A549 treated with Mapracorat at 1 μM for 4 hours (cell line): ENCODE results near the gene HLA-DOB. TPM values are rescaled to one million over a fixed set of nuclear protein-coding genes. Genes with fewer than 3 reads are reported as not detected.

Source experiments
- total RNA-seq: library from RNA; stranded (reverse); fragments of 200-300 nt; extraction: Qiagen RNA extraction; gene quantifications from 5 replicates; pipeline ENCODE4 v1.2.3, GENCODE V29; 2022

HLA-DOB gene
- 0.11 to 0.20 TPM in 2 of 5 replicates, not detected in the others for total RNA-seq

DNA sequence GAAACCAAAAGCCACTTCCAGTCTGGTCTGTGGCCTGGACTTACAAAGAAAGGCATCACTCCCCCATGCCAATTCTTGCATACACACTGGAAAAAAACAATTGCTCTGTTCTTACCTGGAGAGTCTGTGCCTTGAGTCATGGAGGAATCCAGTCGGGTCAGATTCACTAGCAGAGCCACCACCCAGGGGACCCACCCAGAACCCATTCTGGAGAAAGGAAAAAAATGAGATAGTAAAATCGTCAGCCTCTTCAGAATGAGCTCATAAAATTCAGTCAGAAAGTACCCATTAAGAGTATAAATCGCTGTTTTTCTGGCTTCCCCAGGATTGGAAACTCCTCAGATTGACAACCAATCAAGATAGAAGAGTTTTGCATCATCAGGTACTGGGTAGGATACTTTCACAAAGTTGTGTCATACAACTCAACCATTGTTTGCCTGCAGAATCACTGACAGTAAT lies at the start of gene HLA-DOB:
Gene HLA-DOB, minus strand, starts transcription at position 257 of the 459 bp plus-strand sequence. Its CDS starts 51 bp downstream, at position 206.

DNA sequence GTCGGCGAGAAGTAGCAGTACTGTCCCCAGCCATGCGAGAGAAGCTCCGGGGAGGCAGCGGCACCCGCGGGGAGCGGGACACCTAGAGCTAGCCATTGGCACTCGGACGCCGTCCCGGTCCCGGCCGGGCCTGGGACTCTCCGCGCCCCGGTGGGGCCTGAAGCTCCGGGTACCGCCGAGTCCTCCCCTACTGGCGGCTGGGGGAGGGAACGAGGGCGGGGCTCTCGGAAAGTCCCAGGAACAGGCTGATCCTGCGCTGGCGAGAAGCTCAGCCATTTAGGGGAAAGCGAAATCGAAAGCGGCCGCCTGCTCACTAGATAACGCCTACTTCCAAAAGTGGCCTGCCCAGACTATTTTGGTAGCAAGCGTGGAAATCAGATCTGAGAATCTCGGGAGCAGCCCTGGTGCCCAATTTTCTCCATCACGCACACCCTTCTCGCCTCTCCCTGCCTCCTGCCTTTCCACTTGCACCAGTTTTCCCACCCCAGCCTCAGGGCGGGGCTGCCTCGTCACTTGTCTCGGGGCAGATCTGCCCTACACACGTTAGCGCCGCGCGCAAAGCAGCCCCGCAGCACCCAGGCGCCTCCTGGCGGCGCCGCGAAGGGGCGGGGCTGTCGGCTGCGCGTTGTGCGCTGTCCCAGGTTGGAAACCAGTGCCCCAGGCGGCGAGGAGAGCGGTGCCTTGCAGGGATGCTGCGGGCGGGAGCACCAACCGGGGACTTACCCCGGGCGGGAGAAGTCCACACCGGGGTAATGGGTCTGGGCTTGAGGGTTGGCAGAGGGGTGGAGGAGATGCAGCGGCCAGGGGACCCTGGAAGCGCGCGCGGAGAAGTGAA lies 37.0 kb upstream of the HLA-DOB start, which contains the start of the genes PSMB9 and TAP1:
Gene PSMB9, plus strand, starts transcription at position 652 of the 835 bp plus-strand sequence. Its CDS starts 38 bp downstream, at position 690.
Gene TAP1, minus strand, starts transcription at position 164 of the 835 bp plus-strand sequence. Its CDS starts 68 bp downstream, at position 96.

DNA sequence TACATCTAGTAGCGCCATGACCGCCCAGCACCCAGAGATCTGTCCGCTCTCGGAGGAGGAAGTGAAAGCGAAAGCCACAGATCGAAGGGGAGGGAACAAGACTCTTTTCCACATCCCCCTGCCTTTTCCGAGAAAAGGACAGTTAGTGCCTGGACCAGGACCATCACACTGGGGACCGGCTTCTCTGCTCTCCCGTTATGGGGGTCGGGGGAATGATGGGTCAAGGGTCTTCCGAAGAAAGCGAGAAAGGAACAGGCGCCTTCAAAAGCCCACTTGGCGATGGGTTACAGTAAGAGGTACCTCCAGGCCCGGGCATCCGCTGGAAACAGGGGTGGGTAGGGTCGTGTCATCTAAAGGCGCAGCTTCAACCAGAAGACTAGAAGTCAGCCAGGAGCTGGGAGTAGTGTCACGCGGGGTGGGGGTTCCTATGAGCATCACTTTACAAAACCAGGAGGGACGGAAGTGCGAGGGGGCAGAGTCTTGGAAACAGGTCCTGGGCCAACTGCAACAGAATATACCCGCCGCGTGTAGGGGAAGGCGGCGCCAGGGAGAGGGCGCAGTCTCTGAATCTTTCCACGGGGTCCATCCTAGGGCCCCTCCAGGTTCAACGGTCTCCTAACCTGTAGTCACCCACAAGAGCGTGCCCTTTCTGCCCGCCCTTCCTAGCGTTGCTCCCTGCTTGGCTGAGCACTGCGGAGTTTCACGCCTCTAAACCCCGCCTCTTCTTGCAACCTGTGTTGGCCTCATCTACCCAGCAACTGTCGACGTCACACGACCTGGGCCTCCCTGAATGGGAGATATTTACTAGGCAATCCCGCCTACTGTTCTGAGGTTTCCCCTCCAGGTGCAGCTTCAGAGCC lies 27.4 kb upstream of the HLA-DOB start, which contains the start of gene PSMB8:
Gene PSMB8, minus strand, starts transcription at position 69 of the 860 bp plus-strand sequence. Its CDS starts 51 bp downstream, at position 18.

DNA sequence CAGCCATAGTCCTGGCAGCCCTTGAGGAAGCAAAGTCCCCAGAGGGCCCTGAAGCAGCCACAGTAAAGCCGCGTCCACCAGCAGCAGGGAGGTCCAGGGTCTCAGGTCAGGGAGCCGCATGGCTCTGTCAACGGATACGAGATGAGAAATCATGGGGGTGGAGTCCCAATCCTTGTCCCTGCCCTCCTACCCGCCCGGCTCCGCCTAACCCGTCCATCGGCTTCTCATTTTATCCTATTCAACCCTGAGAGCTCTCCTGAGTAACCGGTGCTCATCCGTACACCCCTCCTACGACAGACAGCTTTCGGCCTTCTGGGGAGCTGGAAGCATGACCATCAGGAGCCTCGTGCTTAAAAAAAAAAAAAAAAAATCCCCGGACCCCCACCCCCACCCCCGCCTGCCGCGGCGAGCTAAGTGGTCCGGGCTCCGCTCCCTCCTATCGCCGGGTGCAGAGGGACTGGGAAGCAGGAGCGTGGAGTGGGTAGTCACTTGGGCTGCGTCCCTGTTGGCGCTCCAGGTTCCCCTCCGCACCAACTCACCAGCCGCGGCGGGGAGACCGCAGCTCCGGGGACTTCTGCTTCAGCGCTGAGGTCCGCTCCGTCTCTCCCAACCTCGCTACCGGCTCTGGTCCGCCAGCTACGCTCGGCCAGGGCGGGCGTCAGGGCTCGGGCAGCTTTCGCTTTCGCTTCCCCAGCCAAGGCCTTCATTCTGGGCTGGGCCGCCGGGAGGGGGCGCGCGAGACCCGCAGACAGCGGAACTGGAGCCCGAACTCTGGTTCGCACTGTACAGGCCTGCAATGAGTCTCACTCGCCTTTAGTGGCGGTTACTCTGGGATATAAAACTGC lies 21.5 kb upstream of the HLA-DOB start, which contains the start of gene TAP2:
Gene TAP2, minus strand, starts transcription at position 626 of the 845 bp plus-strand sequence. Its CDS starts 506 bp downstream, at position 120.

DNA sequence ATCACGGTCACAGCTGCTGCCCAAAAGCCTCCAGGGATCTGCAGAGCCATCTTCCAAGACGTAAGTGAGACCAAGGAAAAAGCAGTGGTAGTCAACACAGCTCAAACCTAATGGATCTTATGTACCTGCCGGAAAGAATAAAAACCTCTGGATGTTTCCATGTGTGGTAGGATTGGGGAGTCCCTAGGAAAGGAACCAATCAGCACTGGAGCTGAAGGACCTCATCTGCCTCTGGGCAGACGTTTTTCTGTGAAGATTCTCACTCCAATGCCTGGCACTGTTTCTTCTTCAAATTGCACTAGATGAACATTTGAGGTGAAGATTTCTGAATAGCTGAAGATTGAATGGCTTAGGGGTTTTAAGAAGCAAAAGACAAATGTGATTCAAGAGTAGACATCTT lies 53.4 kb downstream of the HLA-DOB start, which contains the start of gene HLA-DQB2:
Gene HLA-DQB2, minus strand, starts transcription at position 112 of the 400 bp plus-strand sequence. Its CDS starts 62 bp downstream, at position 50.

Other genes starting within 250 kb of the HLA-DOB start
- 0.11 TPM in 1 of 5 replicates, not detected in the others for gene HLA-DRB1, start 227.2 kb downstream of the HLA-DOB start, total RNA-seq
- gene HLA-DQA1, start 179.6 kb downstream of the HLA-DOB start, total RNA-seq, result not detected in 5 replicates
- not detected in 5 replicates for gene HLA-DQB1, start 150.3 kb downstream of the HLA-DOB start, total RNA-seq
- not detected in 5 replicates for gene HLA-DQA2, start 75.6 kb downstream of the HLA-DOB start, total RNA-seq
- gene HLA-DQB2, start 53.5 kb downstream of the HLA-DOB start, total RNA-seq, result not detected in 5 replicates
- gene TAP2, start 21.7 kb upstream of the HLA-DOB start, total RNA-seq, result 13.3 to 25.1 TPM (median 16.8 TPM) in 5 replicates
- 17.9 to 21.8 TPM (median 20.1 TPM) in 5 replicates for gene PSMB8, start 27.0 kb upstream of the HLA-DOB start, total RNA-seq
- gene TAP1, start 36.7 kb upstream of the HLA-DOB start, total RNA-seq, result 33.5 to 40.6 TPM (median 35.1 TPM) in 5 replicates
- 15.9 to 24.5 TPM (median 18.6 TPM) in 5 replicates for gene PSMB9, start 37.2 kb upstream of the HLA-DOB start, total RNA-seq
- gene HLA-DMB, start 124.0 kb upstream of the HLA-DOB start, total RNA-seq, result 1.3 to 2.2 TPM (median 1.9 TPM) in 5 replicates
- gene HLA-DMA, start 136.1 kb upstream of the HLA-DOB start, total RNA-seq, result 2.4 to 3.3 TPM (median 2.6 TPM) in 5 replicates
- 112 to 140 TPM (median 119 TPM) in 5 replicates for gene BRD2, start 151.6 kb upstream of the HLA-DOB start, total RNA-seq
- not detected in 5 replicates for gene HLA-DOA, start 192.6 kb upstream of the HLA-DOB start, total RNA-seq